Neural crest cell (in vitro differentiated cells): Measurements from ENCODE around the gene VPS52. TPM values are rescaled to one million over a fixed set of nuclear protein-coding genes. Genes with fewer than 3 reads are reported as not detected.

Experiments
- DNase-seq: peaks from one replicate; pipeline ENCODE4 v3.0.0; 2021; ENCODE audit warnings: low read depth, mixed read lengths, low spot score
- H3K27ac Mint-ChIP-seq: one replicate; pipeline ENCODE4 v1.8.0; 2021; ENCODE audit warnings: mild to moderate bottlenecking, mixed read lengths; ENCODE audit not compliant: unreplicated experiment
- H3K27me3 Mint-ChIP-seq: 2 replicates; pipeline ENCODE4 v1.8.0; 2021; ENCODE audit warnings: low read depth, mild to moderate bottlenecking, mixed read lengths
- H3K36me3 Mint-ChIP-seq: 2 replicates; pipeline ENCODE4 v1.8.0; 2021; ENCODE audit warnings: low read depth, mild to moderate bottlenecking, mixed read lengths
- H3K4me1 Mint-ChIP-seq: 2 replicates; pipeline ENCODE4 v1.8.0; 2021; ENCODE audit warnings: mixed read lengths
- H3K4me3 Mint-ChIP-seq: one replicate; pipeline ENCODE4 v1.8.0; 2021; ENCODE audit warnings: mild to moderate bottlenecking, mixed read lengths
- H3K9me3 Mint-ChIP-seq: 2 replicates; pipeline ENCODE4 v1.8.0; 2021; ENCODE audit warnings: mixed read lengths
- CTCF ChIP-seq: fragments of 200-600 bp; sonication (generic); conservative IDR thresholded peaks from 2 replicates; pipeline ENCODE4 v1.5.0; 2021; ENCODE audit warnings: antibody characterized with exemption, mild to moderate bottlenecking
- total RNA-seq: library from RNA; stranded (reverse); gene quantifications from 2 replicates; pipeline ENCODE4 v1.2.1, GENCODE V29; 2021

Gene VPS52
- total RNA-seq, 1 donor from 2014 or later, result 53.2 TPM

- no peak for DNase-seq
- H3K27ac Mint-ChIP-seq, result peak overlapping the region; percentile 93
- H3K9me3 Mint-ChIP-seq, result no peaks in the 10 kb centered on the region
- H3K4me3 Mint-ChIP-seq, result peak overlapping the region; percentile 99
- peaks cover 73% of the 10 kb centered on the region for H3K4me1 Mint-ChIP-seq
- H3K36me3 Mint-ChIP-seq, result peaks cover 25% of the 10 kb centered on the region
- TF ChIP-seq CTCF, result no peak
- H3K27me3 Mint-ChIP-seq, result no peaks in the 10 kb centered on the region
These were observed 65.4 kb downstream of the VPS52 start for GRCh38 chr6:33206027-33206863.

- Mint-ChIP-seq H3K36me3 (peaks cover 26% of the 10 kb centered on the region), H3K27me3 (no peaks in the 10 kb centered on the region), H3K9me3 (no peaks in the 10 kb centered on the region), H3K27ac (peak overlapping the region; percentile 93), H3K4me3 (peak overlapping the region; percentile 99), H3K4me1 (peaks cover 77% of the 10 kb centered on the region)
- no peak for DNase-seq
- TF ChIP-seq CTCF, result no peak
These were observed 66.3 kb downstream of the VPS52 start for GRCh38 chr6:33205191-33206026.

GRCh38 chr6:33204415-33205190, 67.1 kb downstream of the VPS52 start, which contains the start of gene HSD17B8:
TSS of gene HSD17B8 (plus strand) at chr6:33204655. CDS start at chr6:33204669, 14 bp downstream.
- no peaks in the 10 kb centered on the region for H3K9me3 Mint-ChIP-seq

GRCh38 chr6:33204165-33204414, 67.6 kb downstream of the VPS52 start:
- Mint-ChIP-seq H3K27ac (peak overlapping the region; percentile 78), H3K36me3 (peaks cover 22% of the 10 kb centered on the region), H3K27me3 (no peaks in the 10 kb centered on the region), H3K4me3 (peak overlapping the region; percentile 99), H3K9me3 (no peaks in the 10 kb centered on the region), H3K4me1 (peaks cover 74% of the 10 kb centered on the region)
- TF ChIP-seq CTCF, result no peak
- no peak for DNase-seq

More at GRCh38 chr6:33204415-33205190, 67.1 kb downstream of the VPS52 start, which contains the start of gene HSD17B8:
- peak; percentile 90 for DNase-seq
- Mint-ChIP-seq H3K27me3 (no peaks in the 10 kb centered on the region), H3K4me3 (peak within 1 kb of the TSS; percentile 99), H3K27ac (peak within 1 kb of the TSS; percentile 93), H3K36me3 (peaks cover 22% of the 10 kb centered on the region), H3K4me1 (peaks cover 74% of the 10 kb centered on the region)
- no peak for TF ChIP-seq CTCF

- DNase-seq, result no peak
- Mint-ChIP-seq H3K4me1 (peaks cover 74% of the 10 kb centered on the region), H3K4me3 (peak overlapping the region; percentile 99), H3K27ac (peak overlapping the region; percentile 78), H3K27me3 (no peaks in the 10 kb centered on the region), H3K36me3 (peaks cover 22% of the 10 kb centered on the region), H3K9me3 (no peaks in the 10 kb centered on the region)
- TF ChIP-seq CTCF, result no peak
These were observed 68.1 kb downstream of the VPS52 start for GRCh38 chr6:33203443-33204164.
